Choroid plexus epithelial cell (primary cell): Measurements from ENCODE around the gene MYBPC3.

Experiments used
- DNase-seq: peaks from one replicate; pipeline ENCODE4 v3.0.0-alpha.2; 2010; ENCODE audit warnings: low read depth
- H3K4me3 ChIP-seq: 2 replicates; pipeline ENCODE4 v1.5.1; 2011; ENCODE audit warnings: low read depth, mild to moderate bottlenecking, control low read depth, low read length, moderate library complexity
- CTCF ChIP-seq: conservative IDR thresholded peaks from 2 replicates; pipeline ENCODE4 v1.5.1; 2011; ENCODE audit warnings: low read depth, mild to moderate bottlenecking, control low read depth, inconsistent platforms, low read length, moderate library complexity

The MYBPC3 gene

GRCh38 chr11:47353978-47354774, 1.7 kb upstream of the MYBPC3 start:
- DNase-seq, result no peak
- no peak overlapping the region for H3K4me3 ChIP-seq
- no peak for TF ChIP-seq CTCF

DNA sequence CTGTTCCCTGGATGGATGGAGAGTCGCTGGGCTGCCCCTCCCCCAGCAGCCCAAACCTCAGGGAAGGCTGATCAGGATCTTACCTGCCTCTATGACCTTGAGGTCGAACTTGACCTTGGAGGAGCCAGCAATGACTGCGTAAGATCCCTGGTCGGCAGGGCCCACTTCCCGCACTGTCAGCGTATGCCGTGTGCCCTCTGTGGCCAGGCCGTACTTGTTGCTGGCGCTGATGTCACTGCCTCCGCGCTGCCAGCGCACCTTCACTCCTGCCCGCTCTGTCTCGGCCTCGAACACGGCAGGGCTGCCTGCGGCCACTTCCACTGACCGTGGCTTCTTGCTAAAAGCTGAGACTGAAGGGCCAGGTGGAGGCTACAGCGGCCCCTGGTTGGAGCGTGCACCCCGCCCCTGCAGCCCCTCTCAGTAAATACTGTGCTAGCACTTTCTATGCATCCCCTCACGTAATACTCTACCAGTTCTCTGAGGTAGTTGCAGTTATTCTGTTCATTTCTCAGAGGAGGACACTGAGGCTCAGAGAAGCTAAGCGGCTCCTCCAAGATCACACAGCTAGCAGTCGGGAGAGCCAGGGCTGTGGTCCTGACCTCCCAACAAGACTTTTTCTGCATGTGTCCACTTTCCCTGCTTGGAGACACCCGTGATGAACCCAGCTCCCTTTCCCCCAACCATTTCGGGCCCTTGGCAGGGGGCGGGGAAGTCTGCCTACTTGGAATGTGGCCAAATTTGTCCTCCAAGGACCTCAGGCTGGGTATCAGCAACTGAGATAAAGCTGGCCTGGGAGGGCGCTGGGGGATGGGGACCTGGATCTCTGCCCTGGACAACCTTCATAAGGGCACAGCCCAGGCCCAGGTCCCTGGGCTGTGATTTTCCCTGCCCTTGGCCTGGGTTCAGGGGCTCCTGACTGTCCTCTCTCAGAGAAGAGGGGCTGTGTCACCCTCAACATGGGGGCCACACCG, 1.1 kb downstream of the MYBPC3 start:
- DNase-seq, result no peak
- no peak overlapping the region for H3K4me3 ChIP-seq
- TF ChIP-seq CTCF, result no peak

GRCh38 chr11:47350315-47350714, 2.2 kb downstream of the MYBPC3 start:
- no peak for DNase-seq
- no peak for TF ChIP-seq CTCF

GRCh38 chr11:47349521-47350095, 2.9 kb downstream of the MYBPC3 start:
- H3K4me3 ChIP-seq, result no peak overlapping the region
- TF ChIP-seq CTCF, result no peak

More at GRCh38 chr11:47350315-47350714, 2.2 kb downstream of the MYBPC3 start:
- no peak overlapping the region for H3K4me3 ChIP-seq

DNA sequence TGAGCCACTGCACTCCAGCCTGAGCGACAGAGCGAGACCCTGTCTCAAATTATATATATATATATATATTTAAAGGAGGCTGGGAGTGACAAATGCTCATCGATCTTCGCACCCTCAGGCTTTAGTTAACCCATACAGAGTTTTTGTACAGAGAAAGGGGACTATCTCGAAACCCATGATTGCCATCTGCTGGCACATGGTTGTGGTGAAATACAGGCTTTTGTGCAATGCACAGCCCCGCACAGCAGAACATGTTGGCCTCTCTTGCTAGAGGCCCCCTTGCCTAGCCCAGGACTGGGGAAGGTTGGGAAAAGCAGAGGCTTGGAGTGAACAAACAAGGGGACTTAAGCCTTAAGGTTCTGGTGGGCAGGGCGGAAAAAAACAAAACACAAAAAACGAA, 3.6 kb downstream of the MYBPC3 start:
- peak; percentile 52 for DNase-seq
- H3K4me3 ChIP-seq, result no peak overlapping the region
- peak; percentile 44 for TF ChIP-seq CTCF

More at GRCh38 chr11:47349521-47350095, 2.9 kb downstream of the MYBPC3 start:
- DNase-seq, result no peak

GRCh38 chr11:47348131-47348802, 4.2 kb downstream of the MYBPC3 start:
- DNase-seq, result no peak
- no peak overlapping the region for H3K4me3 ChIP-seq
- TF ChIP-seq CTCF, result no peak
